K562 (cell line): Measurements from ENCODE around the gene COL6A1. TPM values are rescaled to one million over a fixed set of nuclear protein-coding genes. Genes with fewer than 3 reads are reported as not detected.

Experiments
- ATAC-seq: fragments of 200-7000 bp; cut with Tn5 transposase; 3 replicates; pipeline ENCODE4 v1.9.1; 2020; ENCODE audit warnings: moderate library complexity
- BruUV-seq: library from RNA; stranded (reverse); fragments of 400-500 nt; replicated peaks from 2 replicates; lab custom pipeline; 2021; lab: Mats Ljungman, UMichigan
- CTCF ChIA-PET: fragments of 300-600 bp; formaldehyde crosslinking; extraction: SDS; loops from one replicate; lab custom pipeline; 2021; ENCODE audit warnings: low intra/inter-chr PET ratio; lab: Yijun Ruan, JAX
- POLR2A ChIA-PET: fragments of 300-600, 350-650 bp; sonication (Branson Sonifier 250); formaldehyde crosslinking; extraction: SDS; loops from one replicate; lab custom pipeline; 2021; ENCODE audit warnings: antibody characterized with exemption, inconsistent platforms; lab: Yijun Ruan, JAX
- DNase-seq, 4 experiments: peaks; one replicate each; pipeline versions ENCODE4 v3.0.0 to v3.0.0-alpha.2; 2011 to 2018; ENCODE audit warnings: low spot score in 3 of 4, mixed read lengths in 3 of 4; ENCODE audit errors: extremely low read depth in 1 of 4
- FAIRE-seq: peaks from 2 replicates; lab custom pipeline; 2011; peaks lifted over from hg19 to GRCh38; lab: Jason Lieb, UNC
- H2AFZ ChIP-seq: 2 replicates; pipeline ENCODE4 v1.6.0; 2011; ENCODE audit warnings: low read depth, low read length, control low read depth, inconsistent platforms
- H3K27ac ChIP-seq: fragments of 200-600 bp; 3 replicates; pipeline ENCODE4 v1.8.0; 2011; ENCODE audit warnings: low read depth, mild to moderate bottlenecking, control low read depth, inconsistent platforms, low read length, moderate library complexity, mixed read lengths; ENCODE audit errors: extremely low read depth
- H3K27me3 ChIP-seq, 2 experiments: fragments of 300-600 bp in 1 of 2; 2 replicates in 1 of 2; 3 replicates in 1 of 2; pipeline versions ENCODE4 v1.6.0 to v1.8.0; 2011; ENCODE audit warnings: inconsistent platforms in 2 of 2, low read length in 2 of 2, mild to moderate bottlenecking in 1 of 2, mixed read lengths in 1 of 2, moderate library complexity in 1 of 2; ENCODE audit not compliant: control insufficient read depth in 2 of 2, insufficient read depth in 2 of 2
- H3K36me3 ChIP-seq: fragments of 300-600 bp; 3 replicates; pipeline ENCODE4 v1.8.0; 2011; ENCODE audit warnings: mild to moderate bottlenecking, low read length, inconsistent platforms; ENCODE audit not compliant: control insufficient read depth, insufficient read depth
- H3K4me1 ChIP-seq, 2 experiments: fragments of 200-600 bp in 1 of 2; replicated peaks in 1 of 2; 2 replicates in 1 of 2; 3 replicates in 1 of 2; pipeline versions ENCODE4 v1.5.1 to v1.8.0; 2011; ENCODE audit warnings: inconsistent platforms in 2 of 2, low read length in 2 of 2, mild to moderate bottlenecking in 1 of 2, mixed read lengths in 1 of 2, moderate library complexity in 1 of 2; ENCODE audit not compliant: control insufficient read depth in 2 of 2, insufficient read depth in 2 of 2
- H3K4me2 ChIP-seq: 2 replicates; pipeline ENCODE4 v1.6.1; 2011; ENCODE audit warnings: low read length, control low read depth, inconsistent platforms, mixed read lengths; ENCODE audit not compliant: insufficient read depth
- H3K4me3 ChIP-seq: fragments of 200-600 bp; sonication (generic), shearing (Covaris generic); 2 replicates; pipeline ENCODE4 v1.5.1; 2016; ENCODE audit warnings: control low read depth, inconsistent platforms
- H3K79me2 ChIP-seq: fragments of 200-600 bp; 3 replicates; pipeline ENCODE4 v1.8.0; 2011; ENCODE audit warnings: low read length, inconsistent platforms; ENCODE audit not compliant: control insufficient read depth, insufficient read depth
- H3K9ac ChIP-seq, 2 experiments: 2 replicates each; pipeline versions ENCODE4 v1.6.0 to v1.6.1; 2011; ENCODE audit warnings: low read depth in 2 of 2, low read length in 2 of 2, control low read depth in 1 of 2, inconsistent platforms in 1 of 2, mild to moderate bottlenecking in 1 of 2, mixed read lengths in 1 of 2; ENCODE audit not compliant: insufficient read depth in 1 of 2
- H3K9me1 ChIP-seq: one replicate; pipeline ENCODE4 v1.6.0; 2011; ENCODE audit warnings: inconsistent platforms, mild to moderate bottlenecking, low read length, moderate library complexity; ENCODE audit not compliant: control insufficient read depth, insufficient read depth
- H3K9me3 ChIP-seq: replicated peaks from 2 replicates; pipeline ENCODE4 v1.5.1; 2011; ENCODE audit warnings: low read depth, low read length, inconsistent platforms; ENCODE audit not compliant: control insufficient read depth, insufficient read depth
- H4K20me1 ChIP-seq: replicated peaks from 2 replicates; pipeline ENCODE4 v1.6.1; 2011; ENCODE audit warnings: low read length, inconsistent platforms, mixed read lengths; ENCODE audit not compliant: control insufficient read depth, insufficient read depth
- COPS2 ChIP-seq: fragments of 450-650 bp; conservative IDR thresholded peaks from 2 replicates; pipeline ENCODE4 v1.6.1; 2016; ENCODE audit warnings: mild to moderate bottlenecking, moderate library complexity
- NFIC ChIP-seq: fragments of 450-650 bp; IDR thresholded peaks from 2 replicates; pipeline ENCODE4 v1.6.1; 2017; ENCODE audit warnings: mild to moderate bottlenecking, inconsistent platforms
- SIX5 ChIP-seq, 2 experiments: IDR thresholded peaks; 2 replicates each; pipeline ENCODE4 v1.6.1; 2011; ENCODE audit warnings: low read length in 2 of 2, borderline replicate concordance in 1 of 2, low read depth in 1 of 2, mild to moderate bottlenecking in 1 of 2, moderate library complexity in 1 of 2; ENCODE audit not compliant: insufficient read depth in 1 of 2
- SNRNP70 ChIP-seq: fragments of 200-400 bp; formaldehyde crosslinking; optimal IDR thresholded peaks from 2 replicates; pipeline ENCODE3; 2017; ENCODE audit warnings: low read depth, low read length
- SP2 ChIP-seq: IDR thresholded peaks from 2 replicates; pipeline ENCODE4 v1.6.1; 2011; ENCODE audit warnings: mild to moderate bottlenecking, low read depth, low read length, moderate library complexity; ENCODE audit not compliant: poor library complexity, severe bottlenecking; ENCODE audit errors: extremely low read depth
- WGBS: fragments of 100-300 bp; shearing (Covaris generic); methylation state at CpG from one replicate; pipeline ENCODE4 v1.1.6; 2016; ENCODE audit warnings: low coverage, mixed read lengths; ENCODE audit not compliant: insufficient coverage; ENCODE audit errors: missing lambda C conversion rate; 5-methylcytosine and 5-hydroxymethylcytosine counted together
- in situ Hi-C: fragments of 300-500 bp; cut with MboI; formaldehyde crosslinking; loops from 4 replicates; pipeline ENCODE4 v1.15.0; 2018; ENCODE audit warnings: inconsistent platforms, mixed read lengths
- intact Hi-C: fragments of 100-400 bp; cut with micrococcal nuclease; formaldehyde crosslinking; loops from 2 replicates; pipeline ENCODE4 v1.14.2; 2022
- polyA plus RNA-seq, 8 experiments: library from polyadenylated mRNA; depleted of rRNA in 4 of 8; stranded (reverse) in 5 of 8; unstranded in 3 of 8; fragments of >200 nt; fragmentation: Nextera tagmentation in 2 of 8; fragmentation: Illumina TruSeq in 1 of 8; extraction: Ambion mirVana in 2 of 8; extraction: Trizol in 1 of 8; gene quantifications; 2 replicates each; pipeline versions ENCODE4 v1.2.1 to v1.2.3, GENCODE V29; 2011 to 2014; ENCODE audit warnings: inconsistent platforms in 1 of 8, missing spikeins in 1 of 8
- total RNA-seq, 7 experiments: library from RNA; depleted of rRNA in 6 of 7; stranded (reverse); fragments of >200 nt in 6 of 7; fragmentation: Illumina TruSeq in 2 of 7; extraction: Trizol in 2 of 7; gene quantifications; 2 replicates each; pipeline versions ENCODE4 v1.2.1 to v1.2.3, GENCODE V29; 2011 to 2021; ENCODE audit warnings: low replicate concordance in 1 of 7
- TF ChIP-seq, protein P1 (sequence below), 2 experiments: fragments of 450-650 bp; IDR thresholded peaks; 2 replicates each; pipeline ENCODE4 v1.6.1; 2018; ENCODE audit warnings: mild to moderate bottlenecking in 2 of 2, low read depth in 1 of 2; ENCODE audit not compliant: partially characterized antibody in 2 of 2
- TF ChIP-seq, protein P2 (sequence below): fragments of 450-650 bp; IDR thresholded peaks from 2 replicates; pipeline ENCODE4 v1.6.1; 2016; ENCODE audit warnings: low read depth, mild to moderate bottlenecking, moderate library complexity
- TF ChIP-seq, protein P3 (sequence below): sonication (generic); formaldehyde crosslinking; IDR thresholded peaks from 2 replicates; pipeline ENCODE4 v1.9.0; 2022; ENCODE audit warnings: mild to moderate bottlenecking, missing genetic modification reagents
- TF ChIP-seq, protein P4 (sequence below), 2 experiments: fragments of 250-450 bp in 1 of 2; fragments of 450-650 bp in 1 of 2; sonication (Bioruptor Pico) in 1 of 2; IDR thresholded peaks; 2 replicates each; pipeline versions ENCODE4 v1.6.1 to v1.8.0; 2016 to 2021; ENCODE audit warnings: mild to moderate bottlenecking in 2 of 2, moderate library complexity in 2 of 2, missing compliant biosample characterization in 1 of 2, missing genetic modification characterization in 1 of 2
- TF ChIP-seq, protein P5 (sequence below): sonication (generic); formaldehyde crosslinking; IDR thresholded peaks from 2 replicates; pipeline ENCODE4 v1.8.0; 2022; ENCODE audit warnings: mild to moderate bottlenecking, missing genetic modification reagents

The COL6A1 gene
- total and polyA plus RNA-seq, 9 of the 15 experiments (the other 6 are each of a cell fraction or from before 2014, with no cell fraction given), result 0.07 to 1.3 (median 0.14) TPM; not detected in 3

DNA sequence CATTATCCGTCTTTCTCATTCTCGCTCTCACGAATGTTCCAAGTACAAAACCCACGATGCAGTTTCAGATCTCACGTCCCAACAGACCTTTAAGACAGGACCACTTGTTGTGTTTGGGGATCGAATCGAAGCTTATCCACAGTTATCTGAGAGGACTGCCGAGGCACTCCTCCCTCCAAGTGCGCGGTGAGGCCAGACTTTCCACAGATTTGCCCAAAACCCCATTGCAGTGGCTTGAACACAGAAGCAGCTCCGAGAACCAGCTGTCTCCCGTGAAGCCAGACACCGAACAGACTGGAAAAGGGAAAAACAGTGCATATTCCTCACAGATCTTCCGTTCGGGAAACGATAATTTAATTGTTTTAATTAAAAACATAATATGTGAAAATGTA is 69.8 kb downstream of the COL6A1 start (continued):
- TF ChIP-seq, protein P1, sequence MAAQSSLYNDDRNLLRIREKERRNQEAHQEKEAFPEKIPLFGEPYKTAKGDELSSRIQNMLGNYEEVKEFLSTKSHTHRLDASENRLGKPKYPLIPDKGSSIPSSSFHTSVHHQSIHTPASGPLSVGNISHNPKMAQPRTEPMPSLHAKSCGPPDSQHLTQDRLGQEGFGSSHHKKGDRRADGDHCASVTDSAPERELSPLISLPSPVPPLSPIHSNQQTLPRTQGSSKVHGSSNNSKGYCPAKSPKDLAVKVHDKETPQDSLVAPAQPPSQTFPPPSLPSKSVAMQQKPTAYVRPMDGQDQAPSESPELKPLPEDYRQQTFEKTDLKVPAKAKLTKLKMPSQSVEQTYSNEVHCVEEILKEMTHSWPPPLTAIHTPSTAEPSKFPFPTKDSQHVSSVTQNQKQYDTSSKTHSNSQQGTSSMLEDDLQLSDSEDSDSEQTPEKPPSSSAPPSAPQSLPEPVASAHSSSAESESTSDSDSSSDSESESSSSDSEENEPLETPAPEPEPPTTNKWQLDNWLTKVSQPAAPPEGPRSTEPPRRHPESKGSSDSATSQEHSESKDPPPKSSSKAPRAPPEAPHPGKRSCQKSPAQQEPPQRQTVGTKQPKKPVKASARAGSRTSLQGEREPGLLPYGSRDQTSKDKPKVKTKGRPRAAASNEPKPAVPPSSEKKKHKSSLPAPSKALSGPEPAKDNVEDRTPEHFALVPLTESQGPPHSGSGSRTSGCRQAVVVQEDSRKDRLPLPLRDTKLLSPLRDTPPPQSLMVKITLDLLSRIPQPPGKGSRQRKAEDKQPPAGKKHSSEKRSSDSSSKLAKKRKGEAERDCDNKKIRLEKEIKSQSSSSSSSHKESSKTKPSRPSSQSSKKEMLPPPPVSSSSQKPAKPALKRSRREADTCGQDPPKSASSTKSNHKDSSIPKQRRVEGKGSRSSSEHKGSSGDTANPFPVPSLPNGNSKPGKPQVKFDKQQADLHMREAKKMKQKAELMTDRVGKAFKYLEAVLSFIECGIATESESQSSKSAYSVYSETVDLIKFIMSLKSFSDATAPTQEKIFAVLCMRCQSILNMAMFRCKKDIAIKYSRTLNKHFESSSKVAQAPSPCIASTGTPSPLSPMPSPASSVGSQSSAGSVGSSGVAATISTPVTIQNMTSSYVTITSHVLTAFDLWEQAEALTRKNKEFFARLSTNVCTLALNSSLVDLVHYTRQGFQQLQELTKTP (IDR thresholded peaks at IDR 0.05; ENCODE audit: low read depth in 1 of 2, partially characterized antibody in 2 of 2), result no peak

DNA sequence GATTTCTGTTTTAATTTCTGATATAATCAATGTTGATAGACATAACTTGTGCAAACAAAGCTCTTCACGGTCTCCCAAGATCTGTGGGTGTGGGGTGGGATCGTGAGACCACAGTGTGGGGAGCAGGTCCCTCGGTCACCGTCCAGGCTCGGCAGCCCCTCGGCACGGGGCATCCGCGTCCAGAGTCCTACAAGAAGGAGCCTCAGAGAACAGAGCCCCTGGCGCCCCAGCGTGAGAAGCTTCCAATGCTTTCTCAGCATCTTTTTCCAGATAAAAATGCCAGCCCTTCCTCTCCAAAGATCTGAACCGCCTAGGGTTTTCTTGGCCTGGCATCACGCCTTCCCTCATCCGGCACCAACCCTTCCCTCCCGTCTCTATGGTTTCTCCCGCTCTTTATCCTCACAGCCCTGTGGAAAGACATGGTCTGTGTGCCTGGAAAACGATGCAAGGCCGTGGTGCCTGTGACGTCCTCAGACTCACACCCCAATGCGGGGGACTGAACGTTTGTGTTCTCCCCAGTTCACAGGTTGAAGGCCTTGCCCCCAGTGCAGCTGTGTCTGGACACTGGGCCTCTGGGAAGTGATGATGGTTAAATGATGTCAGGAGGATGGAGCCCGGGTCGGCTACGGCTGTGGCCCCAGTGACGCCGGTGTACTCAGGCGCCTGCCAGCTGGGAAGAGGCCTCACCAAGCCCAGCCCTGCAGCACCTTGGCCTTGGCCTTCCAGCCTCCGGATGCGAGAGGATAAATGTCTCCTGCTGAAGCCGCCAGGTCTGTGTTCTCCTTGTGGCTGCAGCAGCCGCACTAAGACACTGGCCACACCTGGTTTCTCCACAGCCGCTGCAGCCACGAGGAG is 70.5 kb downstream of the COL6A1 start:
- no peak overlapping the region for H3K9ac ChIP-seq
- H3K79me2 ChIP-seq, result no peaks in the 10 kb centered on the region
- intact Hi-C loops, result no loop called here
- no peaks in the 10 kb centered on the region for H3K9me3 ChIP-seq
- DNase-seq (no peak), FAIRE-seq (no peak), ATAC-seq (no peak; the same call in 1 of the 3 replicates)
- ChIA-PET POLR2A (no interaction called here), CTCF (no interaction called here)
- H3K9me1 ChIP-seq, result no peaks in the 10 kb centered on the region
- H4K20me1 ChIP-seq, result no peaks in the 10 kb centered on the region
- H3K4me2 ChIP-seq, result no peak overlapping the region
- BruUV-seq, result no TSS peak
- peaks cover 0 to 29% of the 10 kb centered on the region in 2 experiments; a peak in 1 of 5 replicates for H3K4me1 ChIP-seq
- H3K27me3 ChIP-seq, result peaks cover 8 to 38% of the 10 kb centered on the region in 2 experiments; a peak in 4 of 5 replicates
- H3K27ac ChIP-seq, result no peak overlapping the region
- in situ Hi-C loops, result no loop called here
- H3K4me3 ChIP-seq, result no peak overlapping the region
- no peaks in the 10 kb centered on the region for H3K36me3 ChIP-seq
- 18% methylated on average over 33 of the region's 33 CpGs for WGBS
- no peak overlapping the region for H2AFZ ChIP-seq
- TF ChIP-seq NFIC (no peak), SNRNP70 (no peak), SIX5 (IDR thresholded peaks at IDR 0.05; ENCODE audit: borderline replicate concordance in 1 of 2, insufficient read depth in 1 of 2, low read depth in 1 of 2, low read length in 2 of 2) (no peak), COPS2 (no peak), SP2 (no peak)
- TF ChIP-seq, protein P2, sequence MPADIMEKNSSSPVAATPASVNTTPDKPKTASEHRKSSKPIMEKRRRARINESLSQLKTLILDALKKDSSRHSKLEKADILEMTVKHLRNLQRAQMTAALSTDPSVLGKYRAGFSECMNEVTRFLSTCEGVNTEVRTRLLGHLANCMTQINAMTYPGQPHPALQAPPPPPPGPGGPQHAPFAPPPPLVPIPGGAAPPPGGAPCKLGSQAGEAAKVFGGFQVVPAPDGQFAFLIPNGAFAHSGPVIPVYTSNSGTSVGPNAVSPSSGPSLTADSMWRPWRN, result no peak
- TF ChIP-seq, protein P3, sequence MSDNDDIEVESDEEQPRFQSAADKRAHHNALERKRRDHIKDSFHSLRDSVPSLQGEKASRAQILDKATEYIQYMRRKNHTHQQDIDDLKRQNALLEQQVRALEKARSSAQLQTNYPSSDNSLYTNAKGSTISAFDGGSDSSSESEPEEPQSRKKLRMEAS (CRISPR knock-in tag), result no peak
- TF ChIP-seq, protein P4, sequence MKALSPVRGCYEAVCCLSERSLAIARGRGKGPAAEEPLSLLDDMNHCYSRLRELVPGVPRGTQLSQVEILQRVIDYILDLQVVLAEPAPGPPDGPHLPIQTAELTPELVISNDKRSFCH (CRISPR knock-in tag; IDR thresholded peaks at IDR 0.05), result no peak
- TF ChIP-seq, protein P4 (tag; IDR thresholded peaks at IDR 0.05), result no peak
- TF ChIP-seq, protein P5, sequence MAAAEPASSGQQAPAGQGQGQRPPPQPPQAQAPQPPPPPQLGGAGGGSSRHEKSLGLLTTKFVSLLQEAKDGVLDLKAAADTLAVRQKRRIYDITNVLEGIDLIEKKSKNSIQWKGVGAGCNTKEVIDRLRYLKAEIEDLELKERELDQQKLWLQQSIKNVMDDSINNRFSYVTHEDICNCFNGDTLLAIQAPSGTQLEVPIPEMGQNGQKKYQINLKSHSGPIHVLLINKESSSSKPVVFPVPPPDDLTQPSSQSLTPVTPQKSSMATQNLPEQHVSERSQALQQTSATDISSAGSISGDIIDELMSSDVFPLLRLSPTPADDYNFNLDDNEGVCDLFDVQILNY (CRISPR knock-in tag), result no peak
